Gastroesophageal sphincter (tissue), 3 donors: ENCODE data around the gene RNF224.

Experiments
- EP300 ChIP-seq: sonication (generic); formaldehyde crosslinking; IDR thresholded peaks from one replicate; pipeline ENCODE4 v1.6.1; 2017; ENCODE audit warnings: antibody characterized with exemption, mild to moderate bottlenecking
- POLR2A ChIP-seq, 2 donors: fragments of 450-650 bp; IDR thresholded peaks; one replicate each; pipeline ENCODE4 v1.6.1; 2017; ENCODE audit warnings: antibody characterized with exemption in 2 of 2, mild to moderate bottlenecking in 2 of 2, moderate library complexity in 1 of 2
- TF ChIP-seq, protein P1 (sequence below), 4 experiments: fragments of 200-600 bp in 2 of 4; fragments of 450-650 bp in 2 of 4; sonication (generic) in 1 of 4; IDR thresholded peaks; one replicate each; pipeline ENCODE4 v1.5.1; 2017 to 2019; ENCODE audit warnings: antibody characterized with exemption in 4 of 4, mild to moderate bottlenecking in 2 of 4, moderate library complexity in 2 of 4

- TF ChIP-seq, protein P1, sequence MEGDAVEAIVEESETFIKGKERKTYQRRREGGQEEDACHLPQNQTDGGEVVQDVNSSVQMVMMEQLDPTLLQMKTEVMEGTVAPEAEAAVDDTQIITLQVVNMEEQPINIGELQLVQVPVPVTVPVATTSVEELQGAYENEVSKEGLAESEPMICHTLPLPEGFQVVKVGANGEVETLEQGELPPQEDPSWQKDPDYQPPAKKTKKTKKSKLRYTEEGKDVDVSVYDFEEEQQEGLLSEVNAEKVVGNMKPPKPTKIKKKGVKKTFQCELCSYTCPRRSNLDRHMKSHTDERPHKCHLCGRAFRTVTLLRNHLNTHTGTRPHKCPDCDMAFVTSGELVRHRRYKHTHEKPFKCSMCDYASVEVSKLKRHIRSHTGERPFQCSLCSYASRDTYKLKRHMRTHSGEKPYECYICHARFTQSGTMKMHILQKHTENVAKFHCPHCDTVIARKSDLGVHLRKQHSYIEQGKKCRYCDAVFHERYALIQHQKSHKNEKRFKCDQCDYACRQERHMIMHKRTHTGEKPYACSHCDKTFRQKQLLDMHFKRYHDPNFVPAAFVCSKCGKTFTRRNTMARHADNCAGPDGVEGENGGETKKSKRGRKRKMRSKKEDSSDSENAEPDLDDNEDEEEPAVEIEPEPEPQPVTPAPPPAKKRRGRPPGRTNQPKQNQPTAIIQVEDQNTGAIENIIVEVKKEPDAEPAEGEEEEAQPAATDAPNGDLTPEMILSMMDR (IDR thresholded peaks at IDR 0.05) = no peak
- TF ChIP-seq EP300 (no peak), POLR2A (IDR thresholded peaks at IDR 0.05) (peak; percentile 30 to 51)
These were observed 4.0 kb upstream of the RNF224 start for GRCh38 chr9:137223078-137223970.
